IMR-90 (cell line): Measurements from ENCODE around the gene TCAP. TPM values are rescaled to one million over a fixed set of nuclear protein-coding genes. Genes with fewer than 3 reads are reported as not detected.

Source experiments
- ATAC-seq: fragments of 200-7000 bp; cut with Tn5 transposase; 2 replicates; pipeline ENCODE4 v1.9.1; 2020; ENCODE audit warnings: low read depth, mild to moderate bottlenecking, moderate library complexity
- BruUV-seq: library from RNA; stranded (reverse); fragments of 400-500 nt; replicated peaks from 2 replicates; lab custom pipeline; 2021; lab: Mats Ljungman, UMichigan
- CTCF ChIA-PET: fragments of 300-600 bp; formaldehyde crosslinking; extraction: SDS; loops from one replicate; lab custom pipeline; 2021; ENCODE audit warnings: antibody characterized with exemption; lab: Yijun Ruan, JAX
- POLR2A ChIA-PET: fragments of 300-600 bp; sonication (Branson Sonifier 250); formaldehyde crosslinking; loops from one replicate; lab custom pipeline; 2022; ENCODE audit warnings: antibody characterized with exemption; ENCODE audit not compliant: unreplicated experiment; lab: Charles Lee
- DNase-seq: peaks from one replicate; pipeline ENCODE4 v3.0.0; 2013
- H2AFZ ChIP-seq: replicated peaks from 2 replicates; pipeline ENCODE3; 2013; ENCODE audit warnings: low read length, mild to moderate bottlenecking; ENCODE audit not compliant: poor library complexity
- H2AK5ac ChIP-seq: 2 replicates; pipeline ENCODE4 v1.6.1; 2013; ENCODE audit warnings: low read depth, low read length, inconsistent platforms
- H2AK9ac ChIP-seq: replicated peaks from 2 replicates; pipeline ENCODE3; 2013; ENCODE audit warnings: mild to moderate bottlenecking, low read depth, low read length, moderate library complexity; ENCODE audit not compliant: poor library complexity
- H2BK120ac ChIP-seq: 2 replicates; pipeline ENCODE4 v1.6.1; 2013; ENCODE audit warnings: low read depth, low read length, inconsistent platforms
- H2BK15ac ChIP-seq: 3 replicates; pipeline ENCODE4 v1.6.1; 2013; ENCODE audit warnings: low read depth, low read length, inconsistent platforms
- H2BK20ac ChIP-seq: 2 replicates; pipeline ENCODE4 v1.6.1; 2013; ENCODE audit warnings: low read depth, mild to moderate bottlenecking, inconsistent platforms, low read length, moderate library complexity
- H2BK5ac ChIP-seq: 2 replicates; pipeline ENCODE4 v1.6.1; 2013; ENCODE audit warnings: mild to moderate bottlenecking, low read depth, low read length, inconsistent platforms; ENCODE audit not compliant: poor library complexity, severe bottlenecking
- H3K14ac ChIP-seq: replicated peaks from 2 replicates; pipeline ENCODE4 v1.6.1; 2013; ENCODE audit warnings: low read depth, low read length, inconsistent platforms
- H3K18ac ChIP-seq: 2 replicates; pipeline ENCODE4 v1.6.1; 2013; ENCODE audit warnings: low read depth, low read length, control low read depth
- H3K23ac ChIP-seq: 2 replicates; pipeline ENCODE4 v1.6.1; 2013; ENCODE audit warnings: low read depth, low read length, inconsistent platforms
- H3K27ac ChIP-seq: 2 replicates; pipeline ENCODE4 v1.5.1; 2013; ENCODE audit warnings: mild to moderate bottlenecking, control low read depth, low read length; ENCODE audit not compliant: insufficient read depth
- H3K27me3 ChIP-seq: 2 replicates; pipeline ENCODE4 v1.6.1; 2013; ENCODE audit warnings: low read length; ENCODE audit not compliant: control insufficient read depth, insufficient read depth
- H3K36me3 ChIP-seq: 2 replicates; pipeline ENCODE4 v1.6.1; 2013; ENCODE audit warnings: low read length, mixed read lengths; ENCODE audit not compliant: control insufficient read depth, insufficient read depth
- H3K4ac ChIP-seq: 2 replicates; pipeline ENCODE4 v1.6.1; 2013; ENCODE audit warnings: low read depth, low read length, inconsistent platforms
- H3K4me1 ChIP-seq: 2 replicates; pipeline ENCODE4 v1.6.1; 2013; ENCODE audit warnings: low read length, mixed read lengths; ENCODE audit not compliant: control insufficient read depth, insufficient read depth
- H3K4me2 ChIP-seq: 2 replicates; pipeline ENCODE4 v1.6.1; 2013; ENCODE audit warnings: low read depth, mild to moderate bottlenecking, control low read depth, low read length, moderate library complexity
- H3K4me3 ChIP-seq: 2 replicates; pipeline ENCODE4 v1.5.1; 2013; ENCODE audit warnings: low read depth, mild to moderate bottlenecking, control low read depth, low read length, moderate library complexity; ENCODE audit not compliant: insufficient read depth
- H3K56ac ChIP-seq: 2 replicates; pipeline ENCODE4 v1.6.1; 2013; ENCODE audit warnings: low read length, inconsistent platforms; ENCODE audit not compliant: insufficient read depth; ENCODE audit errors: extremely low read depth
- H3K79me1 ChIP-seq, 2 experiments: 2 replicates each; pipeline ENCODE4 v1.6.1; 2013; ENCODE audit warnings: low read length in 2 of 2, inconsistent platforms in 1 of 2, low read depth in 1 of 2
- H3K9ac ChIP-seq: 2 replicates; pipeline ENCODE4 v1.6.1; 2013; ENCODE audit warnings: low read depth, low read length, control low read depth
- H3K9me1 ChIP-seq: 2 replicates; pipeline ENCODE4 v1.6.1; 2013; ENCODE audit warnings: low read length, inconsistent platforms; ENCODE audit not compliant: insufficient read depth
- H3K9me3 ChIP-seq: 2 replicates; pipeline ENCODE4 v1.6.1; 2013; ENCODE audit warnings: low read length; ENCODE audit not compliant: control insufficient read depth, insufficient read depth
- H4K20me1 ChIP-seq: 2 replicates; pipeline ENCODE4 v1.6.1; 2013; ENCODE audit warnings: low read length, inconsistent platforms; ENCODE audit not compliant: insufficient read depth
- H4K5ac ChIP-seq: 2 replicates; pipeline ENCODE4 v1.6.1; 2013; ENCODE audit warnings: mild to moderate bottlenecking, low read depth, low read length, control low read depth
- H4K8ac ChIP-seq, 2 experiments: 2 replicates each; pipeline ENCODE4 v1.6.1; 2013; ENCODE audit warnings: low read depth in 2 of 2, low read length in 2 of 2, control low read depth in 1 of 2, inconsistent platforms in 1 of 2
- H4K91ac ChIP-seq: 2 replicates; pipeline ENCODE4 v1.6.1; 2013; ENCODE audit warnings: low read depth, low read length, inconsistent platforms; ENCODE audit not compliant: insufficient read depth
- BHLHE40 ChIP-seq: fragments of 150-350 bp; IDR thresholded peaks from 2 replicates; pipeline ENCODE4 v1.6.1; 2016; ENCODE audit warnings: mild to moderate bottlenecking, low read depth, low read length
- CEBPB ChIP-seq: IDR thresholded peaks from 2 replicates; pipeline ENCODE4 v1.6.1; 2012; ENCODE audit warnings: low read depth, low read length, improper control_type of control experiment
- CHD1 ChIP-seq: IDR thresholded peaks from 2 replicates; pipeline ENCODE4 v1.6.1; 2012; ENCODE audit warnings: low read depth, low read length, improper control_type of control experiment
- CTCF ChIP-seq: conservative IDR thresholded peaks from 2 replicates; pipeline ENCODE4 v1.5.1; 2012; ENCODE audit warnings: mild to moderate bottlenecking, low read depth, low read length, improper control_type of control experiment
- ELK1 ChIP-seq: fragments of 150-350 bp; IDR thresholded peaks from 2 replicates; pipeline ENCODE4 v1.6.1; 2016; ENCODE audit warnings: low read depth, mild to moderate bottlenecking, low read length, moderate library complexity, borderline replicate concordance
- FOS ChIP-seq: fragments of 150-350 bp; IDR thresholded peaks from 2 replicates; pipeline ENCODE4 v1.6.1; 2016; ENCODE audit warnings: low read depth, low read length
- MAFK ChIP-seq: IDR thresholded peaks from 2 replicates; pipeline ENCODE4 v1.6.1; 2012; ENCODE audit warnings: low read depth, low read length, improper control_type of control experiment
- MAZ ChIP-seq: IDR thresholded peaks from 2 replicates; pipeline ENCODE4 v1.6.1; 2012; ENCODE audit warnings: low read depth, mild to moderate bottlenecking, low read length, improper control_type of control experiment, moderate library complexity, borderline replicate concordance
- MXI1 ChIP-seq: IDR thresholded peaks from 2 replicates; pipeline ENCODE4 v1.6.1; 2012; ENCODE audit warnings: low read depth, mild to moderate bottlenecking, low read length, moderate library complexity, borderline replicate concordance
- NFE2L2 ChIP-seq: fragments of 150-350 bp; IDR thresholded peaks from 2 replicates; pipeline ENCODE4 v1.6.1; 2016; ENCODE audit warnings: low read depth, mild to moderate bottlenecking, low read length
- POLR2A ChIP-seq: IDR thresholded peaks from 2 replicates; pipeline ENCODE4 v1.6.1; 2012; ENCODE audit warnings: mild to moderate bottlenecking, low read depth, low read length
- RAD21 ChIP-seq: IDR thresholded peaks from 2 replicates; pipeline ENCODE4 v1.6.1; 2012; ENCODE audit warnings: low read length, improper control_type of control experiment
- RCOR1 ChIP-seq: IDR thresholded peaks from 2 replicates; pipeline ENCODE4 v1.6.1; 2012; ENCODE audit warnings: mild to moderate bottlenecking, low read length, improper control_type of control experiment; ENCODE audit not compliant: insufficient replicate concordance
- SMC3 ChIP-seq: fragments of 150-350 bp; IDR thresholded peaks from 2 replicates; pipeline ENCODE4 v1.6.1; 2016; ENCODE audit warnings: low read depth, mild to moderate bottlenecking, antibody characterized with exemption, low read length, moderate library complexity
- USF2 ChIP-seq: fragments of 150-350 bp; IDR thresholded peaks from 2 replicates; pipeline ENCODE4 v1.6.1; 2017; ENCODE audit warnings: mild to moderate bottlenecking, antibody characterized with exemption, low read length, low read depth
- WGBS, 2 experiments: methylation state at CpG; one replicate each; pipeline versions ENCODE4 v1.1.5 to v1.1.7; 2013; ENCODE audit warnings: missing lambda C conversion rate in 2 of 2; ENCODE audit not compliant: insufficient read length in 1 of 2; ENCODE audit errors: extremely low coverage in 2 of 2; 5-methylcytosine and 5-hydroxymethylcytosine counted together
- dilution Hi-C: fragments of 300-500 bp; cut with HindIII; formaldehyde crosslinking; loops from one replicate; pipeline ENCODE4 v1.14.3; 2018; ENCODE audit warnings: low sequenced_read_pairs; ENCODE audit not compliant: unreplicated experiment
- in situ Hi-C: fragments of 300-500 bp; cut with MboI; formaldehyde crosslinking; loops from 3 replicates; pipeline ENCODE4 v1.14.3; 2019; ENCODE audit warnings: low sequenced_read_pairs, inconsistent platforms, mixed read lengths
- intact Hi-C: fragments of 100-400 bp; cut with micrococcal nuclease; formaldehyde crosslinking; loops from 2 replicates; pipeline ENCODE4 v1.10.0; 2022
- polyA plus RNA-seq, 3 experiments: library from polyadenylated mRNA; depleted of rRNA; stranded (reverse); fragments of >200 nt; gene quantifications; 2 replicates each; pipeline ENCODE4 v1.2.3, GENCODE V29; 2012; ENCODE audit warnings: low replicate concordance in 1 of 3
- total RNA-seq: library from RNA; depleted of rRNA; stranded (reverse); fragments of >200 nt; gene quantifications from 2 replicates; pipeline ENCODE4 v1.2.3, GENCODE V29; 2012

The TCAP gene
- total and polyA plus RNA-seq, 2 of the 4 experiments (the other 2 are of a cell fraction) = under 0.01 to 0.21 TPM

- DNase-seq (peak; percentile 13), ATAC-seq (peak; percentile 68)
- dilution Hi-C loops = no loop called here
- H3K18ac ChIP-seq = no peak overlapping the region
- no peak overlapping the region for H3K4ac ChIP-seq
- intact Hi-C loops = no loop called here
- H2BK20ac ChIP-seq = no peak overlapping the region
- H2AFZ ChIP-seq = peak overlapping the region; percentile 87
- no peaks in the 10 kb centered on the region for H3K9me3 ChIP-seq
- H4K8ac ChIP-seq = no peak overlapping the region
- H3K36me3 ChIP-seq = no peaks in the 10 kb centered on the region
- H3K9ac ChIP-seq = no peak overlapping the region
- no TSS peak for BruUV-seq
- H3K4me1 ChIP-seq = no peaks in the 10 kb centered on the region
- H2BK5ac ChIP-seq = no peak overlapping the region
- no peak overlapping the region for H3K27ac ChIP-seq
- no peak overlapping the region for H3K23ac ChIP-seq
- no peak overlapping the region for H4K91ac ChIP-seq
- peaks cover 55% of the 10 kb centered on the region for H3K27me3 ChIP-seq
- H3K4me3 ChIP-seq = peak overlapping the region; percentile 39
- H2BK15ac ChIP-seq = no peak overlapping the region; the same call in 2 of the 3 replicates
- CTCF ChIA-PET = no interaction called here
- POLR2A ChIA-PET = interaction anchor here (1.0 kb wide), 1 partner anchor 101 kb away, joined by 3 read pairs; no protein-coding TSS in a partner anchor
- no peak overlapping the region for H3K14ac ChIP-seq
- in situ Hi-C loops = no loop called here
- H3K4me2 ChIP-seq = peak overlapping the region; percentile 74
- H3K9me1 ChIP-seq = no peaks in the 10 kb centered on the region
- H3K79me1 ChIP-seq = no peaks in the 10 kb centered on the region
- H2BK120ac ChIP-seq = no peak overlapping the region
- no peak overlapping the region for H4K5ac ChIP-seq
- H2AK5ac ChIP-seq = no peak overlapping the region
- H4K20me1 ChIP-seq = no peaks in the 10 kb centered on the region
- 2% methylated on average over 36 of the region's 79 CpGs; no CpG with 5 or more reads in 1 of the 2 experiments for WGBS, 2 experiments
- no peak overlapping the region for H3K56ac ChIP-seq
- H2AK9ac ChIP-seq = no peak overlapping the region
- TF ChIP-seq MAFK (no peak), SMC3 (no peak), CHD1 (no peak), CEBPB (no peak), USF2 (peak; percentile 72), MXI1 (0 out of 2 replicates have a peak, but pooled peaks have one; percentile 28), MAZ (0 out of 2 replicates have a peak, but pooled peaks have one; percentile 20), FOS (no peak), BHLHE40 (peak; percentile 95), POLR2A (no peak), ELK1 (no peak), CTCF (no peak), NFE2L2 (no peak), RCOR1 (no peak), RAD21 (no peak)
These were observed 47.5 kb upstream of the TCAP start for GRCh38 chr17:39617446-39618245.
